NB4 (cell line): ENCODE measurements around the gene PLEKHG2.
"Not testable (repeated sequence)": the region's sequence is repeated elsewhere in the genome, so short reads cannot be mapped to it uniquely, and the experiment has no call there.

Experiments used
- DNase-seq: peaks from one replicate; pipeline ENCODE4 v3.0.0; 2010; ENCODE audit warnings: low read depth
- H3K4me3 ChIP-seq: one replicate; pipeline ENCODE4 v1.5.1; 2011; ENCODE audit warnings: mild to moderate bottlenecking, low read depth, low read length, moderate library complexity
- CTCF ChIP-seq: IDR thresholded peaks from one replicate; pipeline ENCODE4 v1.5.1; 2012; ENCODE audit warnings: low read depth, low read length
- MAX ChIP-seq: IDR thresholded peaks from 2 replicates; pipeline ENCODE4 v1.6.1; 2011; ENCODE audit warnings: low read depth, low read length
- MYC ChIP-seq: IDR thresholded peaks from 2 replicates; pipeline ENCODE4 v1.6.1; 2011; ENCODE audit warnings: low read depth, low read length
- POLR2A ChIP-seq: IDR thresholded peaks from 2 replicates; pipeline ENCODE4 v1.6.1; 2011; ENCODE audit warnings: mild to moderate bottlenecking; ENCODE audit not compliant: insufficient read length; ENCODE audit errors: extremely low read depth

Gene PLEKHG2

GRCh38 chr19:39370735-39371134, 41.7 kb upstream of the PLEKHG2 start:
- no peak overlapping the region for H3K4me3 ChIP-seq
- DNase-seq: no peak
- no peak for TF ChIP-seq MYC
- no peak for TF ChIP-seq POLR2A
- TF ChIP-seq CTCF: no peak
- TF ChIP-seq MAX: no peak

GRCh38 chr19:39372047-39372802, 40.2 kb upstream of the PLEKHG2 start:
- no peak for DNase-seq
- TF ChIP-seq MYC (no peak), MAX (no peak)
- H3K4me3 ChIP-seq: no peak overlapping the region

- DNase-seq: no peak
- TF ChIP-seq MAX (no peak), CTCF (no peak), MYC (no peak), POLR2A (no peak)
- no peak overlapping the region for H3K4me3 ChIP-seq
Measured at GRCh38 chr19:39372941-39373340, 39.5 kb upstream of the PLEKHG2 start.

GRCh38 chr19:39375929-39376328, 36.5 kb upstream of the PLEKHG2 start:
- no peak for DNase-seq
- H3K4me3 ChIP-seq: no peak overlapping the region
- TF ChIP-seq CTCF (no peak), MAX (no peak), MYC (no peak), POLR2A (no peak)

GRCh38 chr19:39377373-39378362, 34.8 kb upstream of the PLEKHG2 start:
- H3K4me3 ChIP-seq: no peak overlapping the region
- no peak for DNase-seq
- TF ChIP-seq MAX (no peak), MYC (no peak), CTCF (no peak), POLR2A (no peak)

- not testable (repeated sequence) for H3K4me3 ChIP-seq, DNase-seq
Measured at GRCh38 chr19:39379366-39379765, 33.1 kb upstream of the PLEKHG2 start.
